Ectodermal cell (in vitro differentiated cells): ENCODE results near the gene ZDHHC11B.
"Not testable (repeated sequence)": the region's sequence is repeated elsewhere in the genome, so short reads cannot be mapped to it uniquely, and the experiment has no call there.

Source experiments
- H3K27ac ChIP-seq: 2 replicates; pipeline ENCODE4 v1.7.0; 2013; ENCODE audit warnings: mild to moderate bottlenecking, low read depth, low read length; ENCODE audit not compliant: insufficient read depth, poor library complexity, severe bottlenecking
- H3K27me3 ChIP-seq: 2 replicates; pipeline ENCODE4 v1.7.0; 2013; ENCODE audit warnings: mild to moderate bottlenecking, low read length; ENCODE audit not compliant: insufficient read depth, control insufficient read depth, poor library complexity, severe bottlenecking
- H3K36me3 ChIP-seq: one replicate; pipeline ENCODE4 v1.7.0; 2013; ENCODE audit warnings: low read length; ENCODE audit not compliant: control insufficient read depth, insufficient read depth
- H3K4me1 ChIP-seq: one replicate; pipeline ENCODE4 v1.7.0; 2013; ENCODE audit warnings: low read length; ENCODE audit not compliant: control insufficient read depth, insufficient read depth
- H3K4me3 ChIP-seq: 2 replicates; pipeline ENCODE4 v1.7.0; 2013; ENCODE audit warnings: low read depth, low read length, control low read depth; ENCODE audit not compliant: insufficient read depth
- H3K9me3 ChIP-seq: 2 replicates; pipeline ENCODE4 v1.7.0; 2013; ENCODE audit warnings: mild to moderate bottlenecking, low read length, moderate library complexity; ENCODE audit not compliant: control insufficient read depth
- WGBS, 2 experiments: methylation state at CpG; one replicate each; pipeline ENCODE4 v1.1.7; 2013; ENCODE audit warnings: missing lambda C conversion rate in 2 of 2; 5-methylcytosine and 5-hydroxymethylcytosine counted together

The ZDHHC11B gene

GRCh38 chr5:811384-811783 lies 26.9 kb upstream of the ZDHHC11B start:
- H3K27ac ChIP-seq, H3K4me3 ChIP-seq, H3K9me3 ChIP-seq, H3K36me3 ChIP-seq, H3K27me3 ChIP-seq, H3K4me1 ChIP-seq: not testable (repeated sequence)
- 70 to 72% methylated on average over 4 to 5 of the region's 9 CpGs for WGBS, 2 experiments

- H3K4me3 ChIP-seq = not testable (repeated sequence)
- WGBS, 2 experiments = 90 to 100% methylated on average over 2 of the region's 10 CpGs
Measured at GRCh38 chr5:807719-808514, 23.4 kb upstream of the ZDHHC11B start.

GRCh38 chr5:801472-801871 lies 16.9 kb upstream of the ZDHHC11B start:
- H3K36me3 ChIP-seq = no peaks in the 10 kb centered on the region
- no peak overlapping the region for H3K27ac ChIP-seq
- no peak overlapping the region for H3K4me3 ChIP-seq
- no peaks in the 10 kb centered on the region for H3K27me3 ChIP-seq
- WGBS, 2 experiments = 95 to 98% methylated on average over 6 of the region's 6 CpGs
- H3K4me1 ChIP-seq = no peaks in the 10 kb centered on the region
- no peaks in the 10 kb centered on the region for H3K9me3 ChIP-seq

More at GRCh38 chr5:807719-808514, 23.4 kb upstream of the ZDHHC11B start:
- H3K36me3 ChIP-seq, H3K4me1 ChIP-seq, H3K9me3 ChIP-seq, H3K27ac ChIP-seq, H3K27me3 ChIP-seq: not testable (repeated sequence)

- not testable (repeated sequence) for H3K4me3 ChIP-seq, H3K27ac ChIP-seq, H3K36me3 ChIP-seq, H3K9me3 ChIP-seq, H3K4me1 ChIP-seq, H3K27me3 ChIP-seq
- WGBS, 2 experiments = 84 to 96% methylated on average over 4 of the region's 4 CpGs
Measured at GRCh38 chr5:801055-801454, 16.5 kb upstream of the ZDHHC11B start.

GRCh38 chr5:798505-799138 lies 14.1 kb upstream of the ZDHHC11B start:
- not testable (repeated sequence) for H3K4me3 ChIP-seq, H3K27me3 ChIP-seq, H3K9me3 ChIP-seq, H3K27ac ChIP-seq, H3K4me1 ChIP-seq, H3K36me3 ChIP-seq
- 77 to 100% methylated on average over 1 to 4 of the region's 6 CpGs for WGBS, 2 experiments

- H3K4me1 ChIP-seq, H3K9me3 ChIP-seq, H3K36me3 ChIP-seq, H3K27ac ChIP-seq, H3K4me3 ChIP-seq, H3K27me3 ChIP-seq: not testable (repeated sequence)
- 72 to 76% methylated on average over 2 to 3 of the region's 4 CpGs for WGBS, 2 experiments
Measured at GRCh38 chr5:797986-798385, 13.5 kb upstream of the ZDHHC11B start.

GRCh38 chr5:795873-796272 lies 11.3 kb upstream of the ZDHHC11B start:
- H3K27ac ChIP-seq, H3K27me3 ChIP-seq, H3K36me3 ChIP-seq, H3K4me3 ChIP-seq, H3K9me3 ChIP-seq, H3K4me1 ChIP-seq: not testable (repeated sequence)
- no CpG with 5 or more reads among the region's 1 CpG for WGBS, 2 experiments

GRCh38 chr5:794948-795347 lies 10.4 kb upstream of the ZDHHC11B start:
- not testable (repeated sequence) for H3K36me3 ChIP-seq, H3K4me1 ChIP-seq, H3K27me3 ChIP-seq, H3K4me3 ChIP-seq, H3K27ac ChIP-seq, H3K9me3 ChIP-seq
- 91 to 93% methylated on average over 1 of the region's 1 CpG for WGBS, 2 experiments

- H3K27ac ChIP-seq, H3K36me3 ChIP-seq, H3K4me3 ChIP-seq, H3K4me1 ChIP-seq, H3K9me3 ChIP-seq: not testable (repeated sequence)
- WGBS, 2 experiments = 82 to 84% methylated on average over 10 of the region's 10 CpGs
- peaks cover 20% of the 10 kb centered on the region for H3K27me3 ChIP-seq
Measured at GRCh38 chr5:788703-789102, 4.2 kb upstream of the ZDHHC11B start.

GRCh38 chr5:787857-788233 lies 3.3 kb upstream of the ZDHHC11B start:
- H3K9me3 ChIP-seq, H3K4me3 ChIP-seq, H3K4me1 ChIP-seq, H3K36me3 ChIP-seq, H3K27ac ChIP-seq: not testable (repeated sequence)
- H3K27me3 ChIP-seq = peaks cover 28% of the 10 kb centered on the region
- 88 to 92% methylated on average over 4 of the region's 6 CpGs for WGBS, 2 experiments
